Upper lobe of left lung (tissue), 6 donors: ENCODE results near the gene BCL7A. TPM values are rescaled to one million over a fixed set of nuclear protein-coding genes. Genes with fewer than 3 reads are reported as not detected.
A peak's percentile ranks its signal among the peaks of the same experiment; 100 is the strongest.

Source experiments
- ATAC-seq, 2 donors: fragments of 200-7000 bp; cut with Tn5 transposase; one replicate each; pipeline ENCODE4 v1.9.1; 2022; ENCODE audit warnings: mild to moderate bottlenecking in 2 of 2, moderate library complexity in 2 of 2; ENCODE audit not compliant: low FRiP score in 2 of 2
- DNase-seq, 2 donors: peaks; one replicate each; pipeline ENCODE4 v3.0.0-alpha.2; 2019 to 2020
- H3K27ac ChIP-seq, 4 donors: fragments of 200-600 bp; sonication (generic); one replicate each; pipeline ENCODE4 v1.5.1; 2016 to 2019
- H3K27me3 ChIP-seq, 4 donors: fragments of 200-600 bp; sonication (generic); one replicate each; pipeline ENCODE4 v1.5.1; 2017 to 2019
- H3K36me3 ChIP-seq, 4 donors: fragments of 200-600 bp; sonication (generic); one replicate each; pipeline ENCODE4 v1.5.1; 2016 to 2019
- H3K4me1 ChIP-seq, 4 donors: fragments of 200-600 bp; sonication (generic); one replicate each; pipeline ENCODE4 v1.5.1; 2018 to 2019
- H3K4me3 ChIP-seq, 4 donors: fragments of 200-600 bp; sonication (generic); one replicate each; pipeline ENCODE4 v1.5.1; 2017 to 2019; ENCODE audit warnings: mild to moderate bottlenecking in 2 of 4, moderate library complexity in 1 of 4
- H3K9me3 ChIP-seq, 4 donors: fragments of 200-600 bp; sonication (generic); one replicate each; pipeline ENCODE4 v1.5.1; 2018 to 2019
- CTCF ChIP-seq, 6 experiments: fragments of 450-650 bp in 4 of 6; fragments of 200-600 bp in 2 of 6; sonication (generic) in 2 of 6; IDR thresholded peaks; one replicate each; pipeline ENCODE4 v1.5.1; 2016 to 2019; ENCODE audit warnings: antibody characterized with exemption in 6 of 6
- EP300 ChIP-seq, 4 donors: sonication (generic); formaldehyde crosslinking; IDR thresholded peaks; one replicate each; pipeline ENCODE4 v1.5.1; 2017; ENCODE audit warnings: antibody characterized with exemption in 4 of 4, control low read depth in 2 of 4
- POLR2A ChIP-seq, 4 donors: fragments of 450-650 bp; IDR thresholded peaks; one replicate each; pipeline ENCODE4 v1.5.1; 2016 to 2017; ENCODE audit warnings: antibody characterized with exemption in 4 of 4, mild to moderate bottlenecking in 2 of 4
- POLR2AphosphoS5 ChIP-seq, 2 donors: sonication (generic); formaldehyde crosslinking; IDR thresholded peaks; one replicate each; pipeline ENCODE4 v1.5.1; 2017; ENCODE audit warnings: antibody characterized with exemption in 2 of 2
- WGBS, 2 donors: methylation state at CpG; one replicate each; pipeline ENCODE4 v1.1.5; 2017 to 2018; 5-methylcytosine and 5-hydroxymethylcytosine counted together
- total RNA-seq, 6 donors: library from RNA; depleted of rRNA in 4 of 6; stranded (reverse); fragments of >200 nt in 4 of 6; gene quantifications; one replicate each; pipeline versions ENCODE4 v1.1.0 to v1.2.1, GENCODE V29; 2016 to 2021
- donor health status: DM: no; HTN: no; CAD: no; lungs with moderate emphysema.
- donor health status: DM: no; HTN: yes; CAD: no; lungs with severe emphysema.

The BCL7A gene
- total RNA-seq, 6 donors from 2014 or later = 4.9 to 14.6 (median 12.7) TPM

- no peak overlapping the region for H3K4me3 ChIP-seq
- ATAC-seq = peak in 1 of 2 donors; percentile 56
- H3K27me3 ChIP-seq = no peaks in the 10 kb centered on the region
- no peak for TF ChIP-seq POLR2A (IDR thresholded peaks at IDR 0.05)
- TF ChIP-seq CTCF (IDR thresholded peaks at IDR 0.05) = peak in 1 of 6 experiments; percentile 35
- no peak for TF ChIP-seq EP300 (IDR thresholded peaks at IDR 0.05)
- TF ChIP-seq POLR2AphosphoS5 (IDR thresholded peaks at IDR 0.05) = no peak
- no peak for DNase-seq
- H3K4me1 ChIP-seq = peaks cover 10 to 22% (median 16%) of the 10 kb centered on the region in 4 donors
- 52 to 59% methylated on average over 11 of the region's 11 CpGs for WGBS, 2 donors
- no peaks in the 10 kb centered on the region for H3K36me3 ChIP-seq
- H3K27ac ChIP-seq = peak overlapping the region in 3 of 4 donors; percentile 1 to 66 (median 7)
- no peaks in the 10 kb centered on the region for H3K9me3 ChIP-seq
Observed at GRCh38 chr12:122072031-122072970, 50.6 kb downstream of the BCL7A start.

- ATAC-seq = no peak
- 91 to 100% methylated on average over 1 of the region's 1 CpG for WGBS, 2 donors
- H3K36me3 ChIP-seq = no peaks in the 10 kb centered on the region
Observed at GRCh38 chr12:122073815-122074214, 52.1 kb downstream of the BCL7A start.

GRCh38 chr12:122076743-122077495, 55.2 kb downstream of the BCL7A start:
- TF ChIP-seq EP300 (IDR thresholded peaks at IDR 0.05) (no peak), CTCF (IDR thresholded peaks at IDR 0.05) (no peak), POLR2AphosphoS5 (IDR thresholded peaks at IDR 0.05) (no peak), POLR2A (IDR thresholded peaks at IDR 0.05) (no peak)
- Histone ChIP-seq H3K27ac (no peak overlapping the region), H3K4me3 (no peak overlapping the region), H3K27me3 (no peaks in the 10 kb centered on the region), H3K36me3 (no peaks in the 10 kb centered on the region), H3K4me1 (peaks cover 23 to 42% (median 33%) of the 10 kb centered on the region in 4 donors), H3K9me3 (no peaks in the 10 kb centered on the region)
- 80 to 81% methylated on average over 10 of the region's 10 CpGs for WGBS, 2 donors
- ATAC-seq = no peak
- no peak for DNase-seq

More at GRCh38 chr12:122073815-122074214, 52.1 kb downstream of the BCL7A start:
- Histone ChIP-seq H3K4me1 (peaks cover 9 to 21% (median 15%) of the 10 kb centered on the region in 4 donors), H3K9me3 (no peaks in the 10 kb centered on the region), H3K4me3 (no peak overlapping the region), H3K27me3 (no peaks in the 10 kb centered on the region), H3K27ac (no peak overlapping the region)
- TF ChIP-seq CTCF (IDR thresholded peaks at IDR 0.05) (no peak), POLR2AphosphoS5 (IDR thresholded peaks at IDR 0.05) (no peak), EP300 (IDR thresholded peaks at IDR 0.05) (no peak), POLR2A (IDR thresholded peaks at IDR 0.05) (no peak)
- no peak for DNase-seq

- 0 to 22% methylated on average over 4 to 47 of the region's 113 CpGs for WGBS, 2 donors
- TF ChIP-seq POLR2AphosphoS5 (IDR thresholded peaks at IDR 0.05) = peak; percentile 7 to 80
- peak in 3 of 6 experiments; percentile 3 to 22 (median 17) for TF ChIP-seq CTCF (IDR thresholded peaks at IDR 0.05)
- no peak for TF ChIP-seq EP300 (IDR thresholded peaks at IDR 0.05)
- peak in 3 of 4 donors; percentile 88 to 95 (median 91) for TF ChIP-seq POLR2A (IDR thresholded peaks at IDR 0.05)
- H3K36me3 ChIP-seq = no peaks in the 10 kb centered on the region
- H3K27ac ChIP-seq = peak within 1 kb of the TSS; percentile 80 to 90 (median 88)
- peak within 1 kb of the TSS; percentile 48 to 89 (median 74) for H3K4me3 ChIP-seq
- no peaks in the 10 kb centered on the region for H3K9me3 ChIP-seq
- peak; percentile 96 to 99 for DNase-seq
- ATAC-seq = peak; percentile 87 to 92
- H3K4me1 ChIP-seq = peaks cover 37 to 51% (median 41%) of the 10 kb centered on the region in 4 donors
- H3K27me3 ChIP-seq = no peaks in the 10 kb centered on the region
Observed at GRCh38 chr12:122078141-122079032, 56.7 kb downstream of the BCL7A start, which contains the start of gene MLXIP. Gene MLXIP, plus strand, starts transcription at chr12:122078756. Its CDS starts 98 bp downstream, at chr12:122078854.
